ENCODE data around the gene JAK1.
"Not testable (repeated sequence)": the region's sequence is repeated elsewhere in the genome, so short reads cannot be mapped to it uniquely, and the experiment has no call there.

DNA sequence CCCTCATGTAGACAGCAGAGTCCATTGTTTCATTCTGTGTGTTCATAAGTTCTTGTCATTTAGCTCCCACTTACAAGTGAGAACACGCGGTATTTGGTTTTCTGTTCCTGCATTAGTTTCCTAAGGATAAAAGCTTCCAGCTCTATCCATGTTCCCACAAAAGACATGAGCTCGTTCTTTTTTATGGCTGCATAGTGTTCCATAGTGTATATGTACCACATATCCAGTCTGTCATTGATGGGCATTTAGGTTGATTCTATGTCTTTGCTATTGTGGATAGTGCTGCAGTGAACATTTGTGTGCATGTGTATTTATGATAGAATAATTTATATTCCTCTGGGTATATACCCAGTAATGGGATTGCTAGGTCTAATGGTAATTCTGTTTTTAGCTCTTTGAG, 145.8 kb downstream of the JAK1 start:
- TF ChIP-seq, protein P1, sequence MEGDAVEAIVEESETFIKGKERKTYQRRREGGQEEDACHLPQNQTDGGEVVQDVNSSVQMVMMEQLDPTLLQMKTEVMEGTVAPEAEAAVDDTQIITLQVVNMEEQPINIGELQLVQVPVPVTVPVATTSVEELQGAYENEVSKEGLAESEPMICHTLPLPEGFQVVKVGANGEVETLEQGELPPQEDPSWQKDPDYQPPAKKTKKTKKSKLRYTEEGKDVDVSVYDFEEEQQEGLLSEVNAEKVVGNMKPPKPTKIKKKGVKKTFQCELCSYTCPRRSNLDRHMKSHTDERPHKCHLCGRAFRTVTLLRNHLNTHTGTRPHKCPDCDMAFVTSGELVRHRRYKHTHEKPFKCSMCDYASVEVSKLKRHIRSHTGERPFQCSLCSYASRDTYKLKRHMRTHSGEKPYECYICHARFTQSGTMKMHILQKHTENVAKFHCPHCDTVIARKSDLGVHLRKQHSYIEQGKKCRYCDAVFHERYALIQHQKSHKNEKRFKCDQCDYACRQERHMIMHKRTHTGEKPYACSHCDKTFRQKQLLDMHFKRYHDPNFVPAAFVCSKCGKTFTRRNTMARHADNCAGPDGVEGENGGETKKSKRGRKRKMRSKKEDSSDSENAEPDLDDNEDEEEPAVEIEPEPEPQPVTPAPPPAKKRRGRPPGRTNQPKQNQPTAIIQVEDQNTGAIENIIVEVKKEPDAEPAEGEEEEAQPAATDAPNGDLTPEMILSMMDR (IDR thresholded peaks at IDR 0.05), result not testable (repeated sequence)
- TF ChIP-seq POLR2A (IDR thresholded peaks at IDR 0.05), result not testable (repeated sequence)
